WTC11 (cell line): ENCODE data around the gene ANKRD29.

Source experiments
- GTF2I ChIP-seq: fragments of 250-450 bp; sonication (Bioruptor Pico); conservative IDR thresholded peaks from 2 replicates; pipeline ENCODE4 v1.4.0; 2021; ENCODE audit warnings: mild to moderate bottlenecking
- NR1H2 ChIP-seq: sonication (generic); formaldehyde crosslinking; IDR thresholded peaks from 2 replicates; pipeline ENCODE4 v1.9.0; 2021; ENCODE audit warnings: mild to moderate bottlenecking, moderate library complexity, missing genetic modification reagents
- SP1 ChIP-seq: sonication (generic); formaldehyde crosslinking; conservative IDR thresholded peaks from 2 replicates; pipeline ENCODE4 v1.8.1; 2022; ENCODE audit warnings: missing genetic modification reagents
- TEAD1 ChIP-seq: sonication (generic); formaldehyde crosslinking; IDR thresholded peaks from 2 replicates; pipeline ENCODE4 v1.8.0; 2022; ENCODE audit warnings: mild to moderate bottlenecking, missing genetic modification reagents
- ZNF138 ChIP-seq: sonication (generic); formaldehyde crosslinking; conservative IDR thresholded peaks from 2 replicates; pipeline ENCODE4 v1.8.1; 2022; ENCODE audit warnings: mild to moderate bottlenecking, moderate library complexity, missing genetic modification reagents
- ZNF396 ChIP-seq: fragments of 250-450 bp; sonication (Bioruptor Pico); IDR thresholded peaks from 2 replicates; pipeline ENCODE4 v1.8.0; 2021; ENCODE audit warnings: mild to moderate bottlenecking, moderate library complexity, borderline replicate concordance
- TF ChIP-seq, protein P1 (sequence below): fragments of 200-600 bp; IDR thresholded peaks from 2 replicates; pipeline ENCODE4 v1.8.0; 2022; ENCODE audit warnings: antibody characterized with exemption
- TF ChIP-seq, protein P2 (sequence below): sonication (generic); formaldehyde crosslinking; IDR thresholded peaks from 2 replicates; pipeline ENCODE4 v1.8.0; 2022; ENCODE audit warnings: mild to moderate bottlenecking, missing genetic modification reagents
- TF ChIP-seq, protein P3 (sequence below): sonication (generic); formaldehyde crosslinking; IDR thresholded peaks from 2 replicates; pipeline ENCODE4 v1.8.1; 2023; ENCODE audit warnings: mild to moderate bottlenecking, missing genetic modification reagents, moderate library complexity
- TF ChIP-seq, protein P4 (sequence below): fragments of 250-450 bp; sonication (Bioruptor Pico); IDR thresholded peaks from 2 replicates; pipeline ENCODE4 v1.9.0; 2021; ENCODE audit warnings: mild to moderate bottlenecking

DNA sequence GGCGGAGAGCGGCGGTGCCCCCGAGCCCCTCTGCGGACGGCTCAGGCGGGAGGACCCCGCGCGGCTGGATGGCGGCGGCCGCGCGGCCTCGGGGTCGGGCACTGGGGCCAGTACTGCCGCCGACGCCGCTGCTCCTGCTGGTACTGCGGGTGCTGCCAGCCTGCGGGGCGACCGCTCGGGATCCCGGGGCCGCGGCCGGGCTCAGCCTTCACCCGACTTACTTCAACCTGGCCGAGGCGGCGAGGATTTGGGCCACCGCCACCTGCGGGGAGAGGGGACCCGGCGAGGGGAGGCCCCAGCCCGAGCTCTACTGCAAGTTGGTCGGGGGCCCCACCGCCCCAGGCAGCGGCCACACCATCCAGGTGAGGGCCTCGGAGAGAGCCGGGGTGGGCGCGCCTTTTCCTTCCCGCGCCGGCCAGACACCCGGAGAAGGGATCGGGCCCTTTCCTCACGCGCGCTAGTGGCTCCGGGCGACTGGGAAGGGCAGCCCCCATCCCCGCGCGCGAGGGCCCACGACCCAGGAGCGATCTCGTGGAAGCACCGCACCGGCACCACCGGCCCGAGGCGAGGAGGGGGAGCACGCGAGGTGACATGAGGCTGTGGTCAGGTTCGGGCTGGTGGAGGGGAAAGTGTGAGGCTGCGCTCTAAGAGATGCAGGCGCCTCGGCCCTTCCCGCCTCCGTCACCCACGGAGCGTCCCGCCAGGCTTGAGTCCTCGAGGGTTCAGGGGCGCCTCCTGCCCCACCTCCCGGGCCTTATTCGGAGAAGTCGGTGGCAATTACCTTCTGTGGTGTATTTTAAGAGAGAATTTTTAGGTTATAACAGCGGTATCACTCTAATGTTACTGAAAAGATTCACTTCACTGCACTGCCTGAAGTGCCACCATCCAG, 27.1 kb upstream of the ANKRD29 start:
- TF ChIP-seq, protein P1, sequence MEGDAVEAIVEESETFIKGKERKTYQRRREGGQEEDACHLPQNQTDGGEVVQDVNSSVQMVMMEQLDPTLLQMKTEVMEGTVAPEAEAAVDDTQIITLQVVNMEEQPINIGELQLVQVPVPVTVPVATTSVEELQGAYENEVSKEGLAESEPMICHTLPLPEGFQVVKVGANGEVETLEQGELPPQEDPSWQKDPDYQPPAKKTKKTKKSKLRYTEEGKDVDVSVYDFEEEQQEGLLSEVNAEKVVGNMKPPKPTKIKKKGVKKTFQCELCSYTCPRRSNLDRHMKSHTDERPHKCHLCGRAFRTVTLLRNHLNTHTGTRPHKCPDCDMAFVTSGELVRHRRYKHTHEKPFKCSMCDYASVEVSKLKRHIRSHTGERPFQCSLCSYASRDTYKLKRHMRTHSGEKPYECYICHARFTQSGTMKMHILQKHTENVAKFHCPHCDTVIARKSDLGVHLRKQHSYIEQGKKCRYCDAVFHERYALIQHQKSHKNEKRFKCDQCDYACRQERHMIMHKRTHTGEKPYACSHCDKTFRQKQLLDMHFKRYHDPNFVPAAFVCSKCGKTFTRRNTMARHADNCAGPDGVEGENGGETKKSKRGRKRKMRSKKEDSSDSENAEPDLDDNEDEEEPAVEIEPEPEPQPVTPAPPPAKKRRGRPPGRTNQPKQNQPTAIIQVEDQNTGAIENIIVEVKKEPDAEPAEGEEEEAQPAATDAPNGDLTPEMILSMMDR: no peak
- no peak for TF ChIP-seq GTF2I (CRISPR knock-in tag)
- no peak for TF ChIP-seq ZNF396
- no peak; the same call in 1 of the 2 replicates for TF ChIP-seq ZNF138
- TF ChIP-seq, protein P2, sequence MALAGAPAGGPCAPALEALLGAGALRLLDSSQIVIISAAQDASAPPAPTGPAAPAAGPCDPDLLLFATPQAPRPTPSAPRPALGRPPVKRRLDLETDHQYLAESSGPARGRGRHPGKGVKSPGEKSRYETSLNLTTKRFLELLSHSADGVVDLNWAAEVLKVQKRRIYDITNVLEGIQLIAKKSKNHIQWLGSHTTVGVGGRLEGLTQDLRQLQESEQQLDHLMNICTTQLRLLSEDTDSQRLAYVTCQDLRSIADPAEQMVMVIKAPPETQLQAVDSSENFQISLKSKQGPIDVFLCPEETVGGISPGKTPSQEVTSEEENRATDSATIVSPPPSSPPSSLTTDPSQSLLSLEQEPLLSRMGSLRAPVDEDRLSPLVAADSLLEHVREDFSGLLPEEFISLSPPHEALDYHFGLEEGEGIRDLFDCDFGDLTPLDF (CRISPR knock-in tag): 0 out of 2 replicates have a peak, but pooled peaks have one; percentile 50
- TF ChIP-seq, protein P3, sequence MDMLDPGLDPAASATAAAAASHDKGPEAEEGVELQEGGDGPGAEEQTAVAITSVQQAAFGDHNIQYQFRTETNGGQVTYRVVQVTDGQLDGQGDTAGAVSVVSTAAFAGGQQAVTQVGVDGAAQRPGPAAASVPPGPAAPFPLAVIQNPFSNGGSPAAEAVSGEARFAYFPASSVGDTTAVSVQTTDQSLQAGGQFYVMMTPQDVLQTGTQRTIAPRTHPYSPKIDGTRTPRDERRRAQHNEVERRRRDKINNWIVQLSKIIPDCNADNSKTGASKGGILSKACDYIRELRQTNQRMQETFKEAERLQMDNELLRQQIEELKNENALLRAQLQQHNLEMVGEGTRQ (CRISPR knock-in tag): no peak
- TF ChIP-seq, protein P4, sequence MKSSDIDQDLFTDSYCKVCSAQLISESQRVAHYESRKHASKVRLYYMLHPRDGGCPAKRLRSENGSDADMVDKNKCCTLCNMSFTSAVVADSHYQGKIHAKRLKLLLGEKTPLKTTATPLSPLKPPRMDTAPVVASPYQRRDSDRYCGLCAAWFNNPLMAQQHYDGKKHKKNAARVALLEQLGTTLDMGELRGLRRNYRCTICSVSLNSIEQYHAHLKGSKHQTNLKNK (CRISPR knock-in tag): no peak
- TF ChIP-seq SP1 (CRISPR knock-in tag): peak; percentile 24; the same call in 1 of the 2 replicates
- no peak; the same call in 1 of the 2 replicates for TF ChIP-seq TEAD1 (CRISPR knock-in tag)
- no peak for TF ChIP-seq NR1H2 (CRISPR knock-in tag)
